Epithelial cell of proximal tubule (primary cell): Measurements from ENCODE around the gene DDX31. TPM values are rescaled to one million over a fixed set of nuclear protein-coding genes. Genes with fewer than 3 reads are reported as not detected.

Experiments used
- DNase-seq: peaks from one replicate; pipeline ENCODE4 v3.0.0-alpha.2; 2011; ENCODE audit warnings: low read depth
- H3K4me3 ChIP-seq: 2 replicates; pipeline ENCODE4 v1.5.1; 2011; ENCODE audit warnings: low read depth, mild to moderate bottlenecking, low read length
- CTCF ChIP-seq: conservative IDR thresholded peaks from 2 replicates; pipeline ENCODE4 v1.5.1; 2012; ENCODE audit warnings: low read depth, mild to moderate bottlenecking, low read length
- total RNA-seq: library from RNA; depleted of rRNA; stranded (reverse); fragments of >200 nt; gene quantifications from 2 replicates; pipeline ENCODE4 v1.2.3, GENCODE V29; 2015

The DDX31 gene
- total RNA-seq, 1 donor from 2014 or later, result 8.1 TPM

GRCh38 chr9:132583584-132584304 is 86.0 kb downstream of the DDX31 start:
- TF ChIP-seq CTCF, result no peak
- DNase-seq, result no peak
- H3K4me3 ChIP-seq, result no peak overlapping the region

GRCh38 chr9:132582786-132583583 is 86.8 kb downstream of the DDX31 start:
- no peak for DNase-seq
- H3K4me3 ChIP-seq, result no peak overlapping the region
- no peak for TF ChIP-seq CTCF

- no peak for TF ChIP-seq CTCF
- no peak for DNase-seq
- no peak within 1 kb of the TSS for H3K4me3 ChIP-seq
These were observed 87.5 kb downstream of the DDX31 start, which contains the start of gene BARHL1 for GRCh38 chr9:132582276-132582785. BARHL1 (plus strand) TSS chr9:132582606; CDS start chr9:132582798, 192 bp downstream.

GRCh38 chr9:132579427-132579798 is 90.4 kb downstream of the DDX31 start:
- no peak for TF ChIP-seq CTCF
- no peak for DNase-seq
- no peak overlapping the region for H3K4me3 ChIP-seq

GRCh38 chr9:132578367-132578932 is 91.3 kb downstream of the DDX31 start:
- no peak for TF ChIP-seq CTCF
- no peak for DNase-seq
- no peak overlapping the region for H3K4me3 ChIP-seq

- H3K4me3 ChIP-seq, result no peak overlapping the region
- TF ChIP-seq CTCF, result no peak
- no peak for DNase-seq
These were observed 92.7 kb downstream of the DDX31 start for GRCh38 chr9:132577119-132577518.
